GM23248 (cell line): ENCODE results near the gene GYPA.
"Not testable (repeated sequence)": the region's sequence is repeated elsewhere in the genome, so short reads cannot be mapped to it uniquely, and the experiment has no call there.

Source experiments
- EZH2 ChIP-seq: fragments of 200-600 bp; sonication (generic); IDR thresholded peaks from 2 replicates; pipeline ENCODE4 v1.6.1; 2018; ENCODE audit warnings: antibody characterized with exemption, mild to moderate bottlenecking; ENCODE audit not compliant: insufficient read depth, poor library complexity, severe bottlenecking
- EZH2phosphoT487 ChIP-seq: fragments of 200-600 bp; sonication (generic); IDR thresholded peaks from 2 replicates; pipeline ENCODE4 v1.6.1; 2018; ENCODE audit warnings: antibody characterized with exemption, moderate library complexity, mild to moderate bottlenecking, low read depth; ENCODE audit not compliant: insufficient read depth

GRCh38 chr4:144140594-144141295, at the start of gene GYPA:
- not testable (repeated sequence) for TF ChIP-seq EZH2, EZH2phosphoT487
